HG02623 (cell line): ENCODE results near the gene CTNND2.

Experiments
- ATAC-seq: cut with Tn5 transposase; IDR thresholded peaks from one replicate; pipeline ENCODE4 v1.9.1; 2021; ENCODE audit warnings: moderate library complexity; ENCODE audit not compliant: unreplicated experiment

The CTNND2 gene

GRCh38 chr5:11397549-11397948, 506.7 kb downstream of the CTNND2 start:
- no peak for ATAC-seq

- no peak for ATAC-seq
Observed at GRCh38 chr5:11396917-11397316, 507.3 kb downstream of the CTNND2 start.

GRCh38 chr5:11394933-11395332, 509.3 kb downstream of the CTNND2 start:
- no peak for ATAC-seq

GRCh38 chr5:11390291-11390767, 513.9 kb downstream of the CTNND2 start:
- no peak for ATAC-seq

- ATAC-seq = no peak
Observed at GRCh38 chr5:11387382-11387781, 516.9 kb downstream of the CTNND2 start.

- ATAC-seq = no peak
Observed at GRCh38 chr5:11386398-11386797, 517.8 kb downstream of the CTNND2 start.

GRCh38 chr5:11385901-11386293, 518.3 kb downstream of the CTNND2 start:
- no peak for ATAC-seq

- ATAC-seq = no peak
Observed at GRCh38 chr5:11385251-11385900, 518.9 kb downstream of the CTNND2 start.

GRCh38 chr5:11384441-11385250, 519.6 kb downstream of the CTNND2 start:
- no peak for ATAC-seq

GRCh38 chr5:11383506-11384095, 520.6 kb downstream of the CTNND2 start:
- ATAC-seq = no peak

GRCh38 chr5:11378461-11378860, 525.8 kb downstream of the CTNND2 start:
- no peak for ATAC-seq

GRCh38 chr5:11377896-11378295, 526.4 kb downstream of the CTNND2 start:
- no peak for ATAC-seq

- no peak for ATAC-seq
Observed at GRCh38 chr5:11372191-11372590, 532.1 kb downstream of the CTNND2 start.

- ATAC-seq = no peak
Observed at GRCh38 chr5:11371021-11371420, 533.2 kb downstream of the CTNND2 start.

GRCh38 chr5:11364531-11364930, 539.7 kb downstream of the CTNND2 start:
- ATAC-seq = no peak

- ATAC-seq = no peak
Observed at GRCh38 chr5:11363631-11364178, 540.5 kb downstream of the CTNND2 start.

- no peak for ATAC-seq
Observed at GRCh38 chr5:11361768-11362167, 542.5 kb downstream of the CTNND2 start.

- no peak for ATAC-seq
Observed at GRCh38 chr5:11357928-11358327, 546.3 kb downstream of the CTNND2 start.

- no peak for ATAC-seq
Observed at GRCh38 chr5:11355491-11355890, 548.8 kb downstream of the CTNND2 start.

GRCh38 chr5:11346336-11346735, 557.9 kb downstream of the CTNND2 start:
- ATAC-seq = no peak

- ATAC-seq = no peak
Observed at GRCh38 chr5:11335881-11336760, 568.1 kb downstream of the CTNND2 start.
